B cell (primary cell): Measurements from ENCODE around the gene CDC25A. TPM values are rescaled to one million over a fixed set of nuclear protein-coding genes. Genes with fewer than 3 reads are reported as not detected.

Source experiments
- ATAC-seq: fragments of 200-7000 bp; cut with Tn5 transposase; one replicate; pipeline ENCODE4 v1.10.0; 2021; ENCODE audit warnings: low read depth, mild to moderate bottlenecking, moderate number of reproducible peaks, moderate library complexity
- CTCF ChIA-PET: fragments of 350-600 bp; sonication (Branson Sonifier 250); formaldehyde crosslinking; loops from one replicate; lab custom pipeline; 2021; ENCODE audit warnings: antibody characterized with exemption, inconsistent platforms; lab: Charles Lee
- POLR2A ChIA-PET: fragments of 350-600 bp; sonication (Branson Sonifier 250); formaldehyde crosslinking; loops from one replicate; lab custom pipeline; 2021; ENCODE audit warnings: antibody characterized with exemption; lab: Charles Lee
- DNase-seq: peaks from one replicate; pipeline ENCODE4 v3.0.0; 2013
- H2AFZ ChIP-seq: 2 replicates; pipeline ENCODE4 v1.6.1; 2012; ENCODE audit warnings: mild to moderate bottlenecking, low read depth, low read length; ENCODE audit not compliant: insufficient read depth, poor library complexity, severe bottlenecking
- H3K27ac ChIP-seq, 2 donors: 1 replicate in 1 of 2; 2 replicates in 1 of 2; pipeline ENCODE4 v1.5.1; 2012 to 2013; ENCODE audit warnings: low read length in 2 of 2, mild to moderate bottlenecking in 2 of 2, moderate library complexity in 1 of 2
- H3K27me3 ChIP-seq, 4 experiments: fragments of 200-600 bp in 1 of 4; sonication (generic) in 1 of 4; replicated peaks in 1 of 4; 1 replicate in 2 of 4; 2 replicates in 2 of 4; pipeline versions ENCODE4 v1.6.1 to v1.7.0; 2013 to 2016; ENCODE audit warnings: low read length in 3 of 4, mild to moderate bottlenecking in 2 of 4, mixed read lengths in 1 of 4, moderate library complexity in 1 of 4; ENCODE audit not compliant: insufficient read depth in 4 of 4, control insufficient read depth in 3 of 4; ENCODE audit errors: control extremely low read depth in 1 of 4
- H3K36me3 ChIP-seq, 2 experiments: replicated peaks in 1 of 2; 1 replicate in 1 of 2; 2 replicates in 1 of 2; pipeline versions ENCODE4 v1.6.1 to v1.7.1; 2013; ENCODE audit warnings: low read length in 1 of 2; ENCODE audit not compliant: insufficient read depth in 2 of 2, control insufficient read depth in 1 of 2; ENCODE audit errors: control extremely low read depth in 1 of 2, extremely low read depth in 1 of 2
- H3K4me1 ChIP-seq, 2 donors: fragments of 200-600 bp in 1 of 2; sonication (generic) in 1 of 2; 1 replicate in 1 of 2; 2 replicates in 1 of 2; pipeline versions ENCODE4 v1.5.1 to v1.6.1; 2013 to 2017; ENCODE audit warnings: low read length in 2 of 2; ENCODE audit not compliant: control insufficient read depth in 2 of 2, insufficient read depth in 2 of 2
- H3K4me2 ChIP-seq: replicated peaks from 2 replicates; pipeline ENCODE3; 2012; ENCODE audit warnings: mild to moderate bottlenecking, low read depth, low read length; ENCODE audit not compliant: poor library complexity, severe bottlenecking
- H3K4me3 ChIP-seq, 5 experiments: fragments of 200-600 bp in 1 of 5; sonication (generic) in 1 of 5; 1 replicate in 3 of 5; 2 replicates in 2 of 5; pipeline versions ENCODE4 v1.5.1 to v1.7.0; 2011 to 2016; ENCODE audit warnings: low read length in 4 of 5, mild to moderate bottlenecking in 4 of 5, low read depth in 2 of 5, control low read depth in 1 of 5, moderate library complexity in 1 of 5; ENCODE audit not compliant: insufficient read depth in 1 of 5; ENCODE audit errors: control extremely low read depth in 1 of 5, extremely low read depth in 1 of 5
- H3K79me2 ChIP-seq: fragments of 200-600 bp; sonication (generic); one replicate; pipeline ENCODE4 v1.6.0; 2016; ENCODE audit warnings: low read length; ENCODE audit not compliant: control insufficient read depth, insufficient read depth
- H3K9ac ChIP-seq: fragments of 200-600 bp; sonication (generic); 2 replicates; pipeline ENCODE4 v1.6.1; 2017; ENCODE audit warnings: mild to moderate bottlenecking, low read length, moderate library complexity
- H3K9me3 ChIP-seq, 3 donors: one replicate each; pipeline versions ENCODE4 v1.6.1 to v1.7.1; 2013; ENCODE audit warnings: low read length in 2 of 3; ENCODE audit not compliant: control insufficient read depth in 2 of 3, insufficient read depth in 1 of 3; ENCODE audit errors: control extremely low read depth in 1 of 3
- H4K20me1 ChIP-seq: 2 replicates; pipeline ENCODE4 v1.6.0; 2012; ENCODE audit warnings: mild to moderate bottlenecking, low read length; ENCODE audit not compliant: insufficient read depth, control insufficient read depth, poor library complexity, severe bottlenecking
- H3K27ac Mint-ChIP-seq: one replicate; pipeline ENCODE4 v1.8.0; 2021; ENCODE audit warnings: mixed read lengths
- H3K27me3 Mint-ChIP-seq: one replicate; pipeline ENCODE4 v1.8.0; 2021; ENCODE audit warnings: mixed read lengths
- H3K4me1 Mint-ChIP-seq: one replicate; pipeline ENCODE4 v1.8.0; 2021; ENCODE audit warnings: mixed read lengths
- H3K4me3 Mint-ChIP-seq: one replicate; pipeline ENCODE4 v1.8.0; 2021; ENCODE audit warnings: mixed read lengths
- H3K9me3 Mint-ChIP-seq: one replicate; pipeline ENCODE4 v1.8.0; 2022; ENCODE audit warnings: mixed read lengths; ENCODE audit not compliant: insufficient read depth
- EZH2 ChIP-seq: IDR thresholded peaks from 2 replicates; pipeline ENCODE4 v1.6.1; 2012; ENCODE audit warnings: borderline replicate concordance, low read depth, mild to moderate bottlenecking, moderate library complexity, low read length; ENCODE audit not compliant: insufficient read depth, poor library complexity, severe bottlenecking
- WGBS: methylation state at CpG from one replicate; pipeline ENCODE4 v1.1.5; 2013; ENCODE audit warnings: missing lambda C conversion rate; ENCODE audit not compliant: insufficient coverage; 5-methylcytosine and 5-hydroxymethylcytosine counted together
- intact Hi-C: fragments of 100-400 bp; cut with micrococcal nuclease; formaldehyde crosslinking; loops from one replicate; pipeline ENCODE4 v1.10.0; 2022
- polyA plus RNA-seq: library from polyadenylated mRNA; depleted of rRNA; stranded (reverse); fragments of >200 nt; gene quantifications from 2 replicates; pipeline ENCODE4 v1.2.3, GENCODE V29; 2012
- total RNA-seq, 2 donors: library from RNA; stranded (reverse); fragments of 120-200 nt in 1 of 2; gene quantifications; 1 replicate in 1 of 2; 2 replicates in 1 of 2; pipeline versions ENCODE4 v1.2.3 to v1.2.4, GENCODE V29; 2013 to 2022
- TF ChIP-seq, protein P1 (sequence below): fragments of 200-600 bp; IDR thresholded peaks from one replicate; pipeline ENCODE4 v1.8.0; 2022; ENCODE audit warnings: antibody characterized with exemption, mild to moderate bottlenecking

Gene CDC25A
- total and polyA plus RNA-seq, 2 donors (not counting 1 experiment from before 2014, with no cell fraction given): 0.07 to 0.27 TPM

- Mint-ChIP-seq H3K27me3 (no peaks in the 10 kb centered on the region), H3K4me3 (no peak overlapping the region), H3K9me3 (no peaks in the 10 kb centered on the region), H3K4me1 (peaks cover 2% of the 10 kb centered on the region), H3K27ac (no peak overlapping the region)
- H3K4me3 ChIP-seq: no peak overlapping the region
- no peaks in the 10 kb centered on the region for H4K20me1 ChIP-seq
- intact Hi-C loops: no loop called here
- no peaks in the 10 kb centered on the region for H3K36me3 ChIP-seq
- peak overlapping the region; percentile 33 for H2AFZ ChIP-seq
- H3K27ac ChIP-seq: no peak overlapping the region
- no peaks in the 10 kb centered on the region for H3K79me2 ChIP-seq
- POLR2A ChIA-PET: no interaction called here
- TF ChIP-seq EZH2: no peak
- TF ChIP-seq, protein P1, sequence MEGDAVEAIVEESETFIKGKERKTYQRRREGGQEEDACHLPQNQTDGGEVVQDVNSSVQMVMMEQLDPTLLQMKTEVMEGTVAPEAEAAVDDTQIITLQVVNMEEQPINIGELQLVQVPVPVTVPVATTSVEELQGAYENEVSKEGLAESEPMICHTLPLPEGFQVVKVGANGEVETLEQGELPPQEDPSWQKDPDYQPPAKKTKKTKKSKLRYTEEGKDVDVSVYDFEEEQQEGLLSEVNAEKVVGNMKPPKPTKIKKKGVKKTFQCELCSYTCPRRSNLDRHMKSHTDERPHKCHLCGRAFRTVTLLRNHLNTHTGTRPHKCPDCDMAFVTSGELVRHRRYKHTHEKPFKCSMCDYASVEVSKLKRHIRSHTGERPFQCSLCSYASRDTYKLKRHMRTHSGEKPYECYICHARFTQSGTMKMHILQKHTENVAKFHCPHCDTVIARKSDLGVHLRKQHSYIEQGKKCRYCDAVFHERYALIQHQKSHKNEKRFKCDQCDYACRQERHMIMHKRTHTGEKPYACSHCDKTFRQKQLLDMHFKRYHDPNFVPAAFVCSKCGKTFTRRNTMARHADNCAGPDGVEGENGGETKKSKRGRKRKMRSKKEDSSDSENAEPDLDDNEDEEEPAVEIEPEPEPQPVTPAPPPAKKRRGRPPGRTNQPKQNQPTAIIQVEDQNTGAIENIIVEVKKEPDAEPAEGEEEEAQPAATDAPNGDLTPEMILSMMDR: no peak
- DNase-seq (no peak), ATAC-seq (no peak)
- WGBS: 77% methylated on average over 5 of the region's 7 CpGs
- CTCF ChIA-PET: no interaction called here
- no peaks in the 10 kb centered on the region for H3K9me3 ChIP-seq
- H3K4me2 ChIP-seq: no peak overlapping the region
- no peaks in the 10 kb centered on the region for H3K27me3 ChIP-seq
- H3K9ac ChIP-seq: no peak overlapping the region
- peaks cover 0 to under 1% of the 10 kb centered on the region in 2 donors for H3K4me1 ChIP-seq
Measured at GRCh38 chr3:48118322-48118721, 69.9 kb downstream of the CDC25A start.

DNA sequence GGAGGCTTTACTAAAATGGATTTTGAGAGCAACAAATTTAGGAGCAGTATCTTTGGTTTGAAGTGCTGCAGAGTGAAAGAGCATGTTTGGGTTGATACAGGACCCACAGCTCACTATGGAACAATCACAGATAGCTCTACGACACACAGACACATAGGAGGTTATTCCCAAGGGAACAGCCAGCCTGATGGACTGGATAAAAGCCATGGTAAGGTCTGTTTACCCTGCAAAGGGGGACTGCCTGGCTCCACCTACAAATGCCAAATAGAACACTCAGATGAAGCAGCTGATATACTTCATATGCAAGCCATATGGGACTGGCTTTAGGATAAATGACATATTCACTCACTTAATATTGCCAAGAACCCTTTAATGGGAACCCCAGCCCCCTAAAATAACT lies 75.4 kb downstream of the CDC25A start:
- Histone ChIP-seq H2AFZ (peak overlapping the region; percentile 71), H3K4me2 (peak overlapping the region; percentile 75)
- intact Hi-C loops: loop anchor here (1.0 kb wide), 1 partner anchor 24 kb away; no protein-coding TSS in a partner anchor

More for the DNA sequence above, 75.4 kb downstream of the CDC25A start:
- WGBS: no CpG with 5 or more reads among the region's 1 CpG
- POLR2A ChIA-PET: no interaction called here
- peak; percentile 29 for ATAC-seq
- peak overlapping the region in 3 of 5 experiments; percentile 0 to 33 (median 26) for H3K4me3 ChIP-seq
- Mint-ChIP-seq H3K4me1 (peaks cover 10% of the 10 kb centered on the region), H3K9me3 (no peaks in the 10 kb centered on the region), H3K27me3 (no peaks in the 10 kb centered on the region), H3K27ac (peak overlapping the region; percentile 37), H3K4me3 (peak overlapping the region; percentile 20)
- no peaks in the 10 kb centered on the region for H4K20me1 ChIP-seq
- no peaks in the 10 kb centered on the region for H3K36me3 ChIP-seq
- CTCF ChIA-PET: interaction anchor here (0.9 to 1.4 kb wide), 2 partner anchors 10 to 82 kb away, joined by 3 read pairs; no protein-coding TSS in a partner anchor
- TF ChIP-seq, protein P1: no peak
- TF ChIP-seq EZH2: no peak
- peaks cover 14 to 16% of the 10 kb centered on the region in 2 donors for H3K4me1 ChIP-seq
- no peaks in the 10 kb centered on the region for H3K27me3 ChIP-seq
- peak overlapping the region; percentile 56 to 79 for H3K27ac ChIP-seq
- H3K9me3 ChIP-seq: peaks cover 0 to 8% (median 0%) of the 10 kb centered on the region in 3 donors
- H3K9ac ChIP-seq: peak overlapping the region; percentile 52
- H3K79me2 ChIP-seq: no peaks in the 10 kb centered on the region
- no peak for DNase-seq
